Kidney epithelial cell (primary cell): ENCODE measurements around the gene PPP1R16B. TPM values are rescaled to one million over a fixed set of nuclear protein-coding genes. Genes with fewer than 3 reads are reported as not detected.

Experiments used
- DNase-seq: peaks from one replicate; pipeline ENCODE4 v3.0.0-alpha.2; 2010; ENCODE audit warnings: low read depth
- H3K27me3 ChIP-seq: 2 replicates; pipeline ENCODE4 v1.6.0; 2011; ENCODE audit warnings: low read length; ENCODE audit not compliant: control insufficient read depth, insufficient read depth
- H3K36me3 ChIP-seq: 2 replicates; pipeline ENCODE4 v1.5.1; 2011; ENCODE audit warnings: low read length; ENCODE audit not compliant: control insufficient read depth, insufficient read depth
- H3K4me3 ChIP-seq: 2 replicates; pipeline ENCODE4 v1.5.1; 2011; ENCODE audit warnings: low read depth, mild to moderate bottlenecking, control low read depth, low read length
- CTCF ChIP-seq: IDR thresholded peaks from 2 replicates; pipeline ENCODE4 v1.5.1; 2011; ENCODE audit warnings: mild to moderate bottlenecking, moderate library complexity, low read length, control low read depth, inconsistent platforms; ENCODE audit not compliant: insufficient read depth, poor library complexity, severe bottlenecking
- total RNA-seq: library from RNA; depleted of rRNA; stranded (reverse); fragments of >200 nt; gene quantifications from 2 replicates; pipeline ENCODE4 v1.2.3, GENCODE V29; 2015

PPP1R16B gene
- total RNA-seq, 1 donor from 2014 or later: 0.13 TPM

GRCh38 chr20:38892091-38892981 is 86.8 kb downstream of the PPP1R16B start:
- TF ChIP-seq CTCF: no peak
- no peak overlapping the region for H3K4me3 ChIP-seq
- DNase-seq: no peak
- no peaks in the 10 kb centered on the region for H3K36me3 ChIP-seq
- peaks cover 24% of the 10 kb centered on the region for H3K27me3 ChIP-seq

- Histone ChIP-seq H3K4me3 (no peak overlapping the region), H3K27me3 (peaks cover 24% of the 10 kb centered on the region), H3K36me3 (no peaks in the 10 kb centered on the region)
- no peak for TF ChIP-seq CTCF
- DNase-seq: no peak
Observed at GRCh38 chr20:38893056-38893564, 87.6 kb downstream of the PPP1R16B start.

GRCh38 chr20:38893565-38894090 is 88.1 kb downstream of the PPP1R16B start:
- peak; percentile 96 for TF ChIP-seq CTCF

GRCh38 chr20:38894091-38894847 is 88.8 kb downstream of the PPP1R16B start:
- no peak for DNase-seq
- H3K27me3 ChIP-seq: peaks cover 24% of the 10 kb centered on the region
- no peak overlapping the region for H3K4me3 ChIP-seq
- TF ChIP-seq CTCF: no peak
- no peaks in the 10 kb centered on the region for H3K36me3 ChIP-seq

More at GRCh38 chr20:38893565-38894090, 88.1 kb downstream of the PPP1R16B start:
- no peak for DNase-seq
- H3K4me3 ChIP-seq: no peak overlapping the region
- peaks cover 24% of the 10 kb centered on the region for H3K27me3 ChIP-seq
- H3K36me3 ChIP-seq: no peaks in the 10 kb centered on the region

DNA sequence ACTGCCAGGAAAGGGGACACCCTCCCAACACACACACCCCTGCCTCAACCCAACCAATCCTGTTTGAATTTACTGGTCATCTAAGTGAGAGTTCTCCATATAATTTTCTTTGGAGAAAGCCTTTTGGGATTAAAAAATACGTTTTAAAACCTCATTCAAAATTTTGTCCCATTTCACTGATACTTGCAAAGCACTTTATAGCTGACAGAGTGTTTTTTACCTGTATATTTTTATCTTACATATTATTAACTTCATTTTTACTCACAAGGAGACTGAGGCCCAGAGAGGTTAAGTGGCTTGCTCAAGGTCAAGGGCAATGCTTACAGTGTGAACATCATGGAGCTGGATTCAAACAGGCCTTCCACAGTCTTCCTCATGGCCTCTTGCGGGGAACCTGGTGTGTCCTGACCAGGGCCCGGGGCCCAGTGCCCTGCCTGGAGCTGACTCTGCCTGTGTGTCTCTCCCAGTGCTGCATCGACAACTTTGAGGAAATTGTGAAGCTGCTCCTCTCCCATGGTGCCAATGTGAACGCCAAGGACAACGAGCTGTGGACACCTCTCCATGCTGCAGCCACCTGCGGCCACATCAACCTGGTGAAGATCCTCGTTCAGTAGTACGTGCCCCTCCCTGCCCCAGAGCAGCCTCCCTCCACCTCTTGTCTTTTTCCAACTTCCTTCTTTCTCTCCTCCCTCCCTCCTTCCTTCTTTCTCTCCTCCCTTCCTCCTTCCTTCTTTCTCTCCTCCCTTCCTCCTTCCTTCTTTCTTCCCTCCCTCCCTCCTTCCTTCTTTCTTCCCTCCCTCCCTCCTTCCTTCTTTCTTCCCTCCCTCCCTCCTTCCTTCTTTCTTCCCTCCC is 89.8 kb downstream of the PPP1R16B start:
- Histone ChIP-seq H3K4me3 (no peak overlapping the region), H3K36me3 (no peaks in the 10 kb centered on the region), H3K27me3 (peaks cover 24% of the 10 kb centered on the region)
- DNase-seq: no peak
- no peak for TF ChIP-seq CTCF
